HUES6 (cell line): ENCODE results near the gene CCT7.
"Not testable (repeated sequence)": the region's sequence is repeated elsewhere in the genome, so short reads cannot be mapped to it uniquely, and the experiment has no call there.

ENCODE experiments used
- H3K27ac ChIP-seq: 2 replicates; pipeline ENCODE4 v1.7.0; 2013; ENCODE audit warnings: low read depth, mild to moderate bottlenecking, low read length, inconsistent platforms
- H3K27me3 ChIP-seq: 2 replicates; pipeline ENCODE4 v1.6.1; 2013; ENCODE audit warnings: low read length; ENCODE audit not compliant: control insufficient read depth, insufficient read depth
- H3K36me3 ChIP-seq: 2 replicates; pipeline ENCODE4 v1.6.1; 2013; ENCODE audit warnings: low read length; ENCODE audit not compliant: control insufficient read depth, insufficient read depth
- H3K4me1 ChIP-seq: 2 replicates; pipeline ENCODE4 v1.6.1; 2013; ENCODE audit warnings: low read length; ENCODE audit not compliant: control insufficient read depth, insufficient read depth
- H3K4me3 ChIP-seq: 2 replicates; pipeline ENCODE4 v1.5.1; 2013; ENCODE audit warnings: low read depth, low read length
- H3K9ac ChIP-seq: one replicate; pipeline ENCODE4 v1.6.1; 2013; ENCODE audit warnings: mild to moderate bottlenecking, low read length
- H3K9me3 ChIP-seq: 2 replicates; pipeline ENCODE4 v1.6.1; 2013; ENCODE audit warnings: low read depth, low read length; ENCODE audit not compliant: control insufficient read depth, insufficient read depth

The CCT7 gene

GRCh38 chr2:73256618-73256922 is 22.5 kb downstream of the CCT7 start:
- H3K9ac ChIP-seq: no peak overlapping the region
- no peak overlapping the region for H3K4me3 ChIP-seq
- H3K4me1 ChIP-seq: no peaks in the 10 kb centered on the region
- H3K27ac ChIP-seq: no peak overlapping the region
- no peaks in the 10 kb centered on the region for H3K27me3 ChIP-seq
- peaks cover 30% of the 10 kb centered on the region for H3K36me3 ChIP-seq
- H3K9me3 ChIP-seq: no peaks in the 10 kb centered on the region

- Histone ChIP-seq H3K27ac (no peak overlapping the region), H3K4me3 (no peak overlapping the region), H3K4me1 (no peaks in the 10 kb centered on the region), H3K36me3 (peaks cover 26% of the 10 kb centered on the region), H3K9me3 (no peaks in the 10 kb centered on the region), H3K9ac (no peak overlapping the region), H3K27me3 (no peaks in the 10 kb centered on the region)
These were observed 22.9 kb downstream of the CCT7 start for GRCh38 chr2:73257021-73257420.

- H3K9me3 ChIP-seq: no peaks in the 10 kb centered on the region
- no peaks in the 10 kb centered on the region for H3K27me3 ChIP-seq
- H3K9ac ChIP-seq: no peak overlapping the region
- H3K27ac ChIP-seq: no peak overlapping the region
- H3K4me3 ChIP-seq: no peak overlapping the region
- H3K4me1 ChIP-seq: no peaks in the 10 kb centered on the region
- H3K36me3 ChIP-seq: peaks cover 22% of the 10 kb centered on the region
These were observed 23.5 kb downstream of the CCT7 start for GRCh38 chr2:73257425-73258125.

- peaks cover 18% of the 10 kb centered on the region for H3K36me3 ChIP-seq
- H3K4me1 ChIP-seq: no peaks in the 10 kb centered on the region
- no peak overlapping the region for H3K27ac ChIP-seq
- H3K9ac ChIP-seq: no peak overlapping the region
- H3K9me3 ChIP-seq: no peaks in the 10 kb centered on the region
- no peak overlapping the region for H3K4me3 ChIP-seq
- no peaks in the 10 kb centered on the region for H3K27me3 ChIP-seq
These were observed 24.2 kb downstream of the CCT7 start for GRCh38 chr2:73258186-73258912.

GRCh38 chr2:73258913-73259215 is 24.8 kb downstream of the CCT7 start:
- no peaks in the 10 kb centered on the region for H3K27me3 ChIP-seq
- no peaks in the 10 kb centered on the region for H3K9me3 ChIP-seq
- H3K27ac ChIP-seq: no peak overlapping the region
- H3K36me3 ChIP-seq: peaks cover 17% of the 10 kb centered on the region
- H3K9ac ChIP-seq: no peak overlapping the region
- no peak overlapping the region for H3K4me3 ChIP-seq
- no peaks in the 10 kb centered on the region for H3K4me1 ChIP-seq

- no peaks in the 10 kb centered on the region for H3K9me3 ChIP-seq
- no peaks in the 10 kb centered on the region for H3K4me1 ChIP-seq
- H3K4me3 ChIP-seq: no peak overlapping the region
- H3K27me3 ChIP-seq: no peaks in the 10 kb centered on the region
- H3K27ac ChIP-seq: no peak overlapping the region
- no peak overlapping the region for H3K9ac ChIP-seq
- H3K36me3 ChIP-seq: peaks cover 14% of the 10 kb centered on the region
These were observed 25.2 kb downstream of the CCT7 start for GRCh38 chr2:73259276-73259675.

GRCh38 chr2:73259704-73260337 is 25.7 kb downstream of the CCT7 start:
- Histone ChIP-seq H3K36me3 (peaks cover 10% of the 10 kb centered on the region; the same call in 1 of the 2 replicates), H3K4me1 (no peaks in the 10 kb centered on the region), H3K27me3 (no peaks in the 10 kb centered on the region), H3K27ac (no peak overlapping the region), H3K4me3 (no peak overlapping the region), H3K9ac (no peak overlapping the region), H3K9me3 (no peaks in the 10 kb centered on the region)

- Histone ChIP-seq H3K9ac (no peak overlapping the region), H3K4me1 (no peaks in the 10 kb centered on the region), H3K4me3 (no peak overlapping the region), H3K9me3 (no peaks in the 10 kb centered on the region), H3K36me3 (peaks cover 8% of the 10 kb centered on the region; the same call in 1 of the 2 replicates), H3K27me3 (no peaks in the 10 kb centered on the region), H3K27ac (no peak overlapping the region)
These were observed 26.4 kb downstream of the CCT7 start for GRCh38 chr2:73260338-73260984.

GRCh38 chr2:73262108-73262651 is 28.1 kb downstream of the CCT7 start:
- no peaks in the 10 kb centered on the region for H3K4me1 ChIP-seq
- H3K4me3 ChIP-seq: no peak overlapping the region
- no peak overlapping the region for H3K9ac ChIP-seq
- no peak overlapping the region for H3K27ac ChIP-seq
- H3K9me3 ChIP-seq: no peaks in the 10 kb centered on the region
- H3K36me3 ChIP-seq: peaks cover 8% of the 10 kb centered on the region; the same call in 1 of the 2 replicates
- H3K27me3 ChIP-seq: peaks cover 14% of the 10 kb centered on the region

- H3K27ac ChIP-seq, H3K9me3 ChIP-seq, H3K9ac ChIP-seq, H3K4me3 ChIP-seq, H3K4me1 ChIP-seq, H3K36me3 ChIP-seq: not testable (repeated sequence)
- H3K27me3 ChIP-seq: peaks cover 21% of the 10 kb centered on the region
These were observed 28.8 kb downstream of the CCT7 start for GRCh38 chr2:73262691-73263429.
